ENCODE data around the gene KATNAL2. TPM values are rescaled to one million over a fixed set of nuclear protein-coding genes. Genes with fewer than 3 reads are reported as not detected.

Gene KATNAL2
- total and polyA plus RNA-seq, 2 donors from 2014 or later = 6.9 to 13.4 TPM

DNA sequence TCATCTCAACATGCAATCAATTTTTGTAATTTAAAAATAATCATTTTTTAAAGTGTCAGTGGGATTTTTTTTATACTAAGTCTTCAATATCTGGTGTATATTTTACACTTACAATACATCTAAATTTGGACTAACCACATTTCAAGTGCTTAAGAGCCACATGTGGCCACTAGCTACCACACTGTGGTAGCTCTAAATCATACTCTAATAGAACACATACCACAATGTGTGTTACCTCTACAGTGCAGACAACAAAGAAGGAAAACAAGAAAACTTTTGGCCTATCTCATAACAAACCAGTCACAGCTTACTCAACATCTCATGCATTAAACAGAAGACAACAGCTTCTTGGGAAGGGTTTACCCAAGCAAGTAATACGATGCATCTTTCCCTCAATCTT, 24.6 kb upstream of the KATNAL2 start:
- Histone ChIP-seq H3K27ac (ENCODE audit: low read depth in 2 of 2, low read length in 2 of 2) (no peak overlapping the region), H3K27me3 (ENCODE audit: control insufficient read depth, insufficient read depth, low read length) (no peaks in the 10 kb centered on the region), H3K4me1 (ENCODE audit: control insufficient read depth in 2 of 3, insufficient read depth in 2 of 3, low read depth in 1 of 3, low read length in 3 of 3) (no peaks in the 10 kb centered on the region), H3K9me3 (ENCODE audit: control insufficient read depth in 2 of 3, insufficient read depth in 1 of 3, low read length in 3 of 3) (peaks cover 4 to 16% (median 5%) of the 10 kb centered on the region in 3 donors), H3K4me3 (ENCODE audit: low read length in 3 of 3) (no peak overlapping the region), H3K36me3 (ENCODE audit: control insufficient read depth in 2 of 3, insufficient read depth in 3 of 3, low read length in 3 of 3) (peaks cover 4 to 19% (median 14%) of the 10 kb centered on the region in 3 donors), H3K9ac (ENCODE audit: low read length in 3 of 3) (no peak overlapping the region)
- TF ChIP-seq, protein P1, sequence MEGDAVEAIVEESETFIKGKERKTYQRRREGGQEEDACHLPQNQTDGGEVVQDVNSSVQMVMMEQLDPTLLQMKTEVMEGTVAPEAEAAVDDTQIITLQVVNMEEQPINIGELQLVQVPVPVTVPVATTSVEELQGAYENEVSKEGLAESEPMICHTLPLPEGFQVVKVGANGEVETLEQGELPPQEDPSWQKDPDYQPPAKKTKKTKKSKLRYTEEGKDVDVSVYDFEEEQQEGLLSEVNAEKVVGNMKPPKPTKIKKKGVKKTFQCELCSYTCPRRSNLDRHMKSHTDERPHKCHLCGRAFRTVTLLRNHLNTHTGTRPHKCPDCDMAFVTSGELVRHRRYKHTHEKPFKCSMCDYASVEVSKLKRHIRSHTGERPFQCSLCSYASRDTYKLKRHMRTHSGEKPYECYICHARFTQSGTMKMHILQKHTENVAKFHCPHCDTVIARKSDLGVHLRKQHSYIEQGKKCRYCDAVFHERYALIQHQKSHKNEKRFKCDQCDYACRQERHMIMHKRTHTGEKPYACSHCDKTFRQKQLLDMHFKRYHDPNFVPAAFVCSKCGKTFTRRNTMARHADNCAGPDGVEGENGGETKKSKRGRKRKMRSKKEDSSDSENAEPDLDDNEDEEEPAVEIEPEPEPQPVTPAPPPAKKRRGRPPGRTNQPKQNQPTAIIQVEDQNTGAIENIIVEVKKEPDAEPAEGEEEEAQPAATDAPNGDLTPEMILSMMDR (IDR thresholded peaks at IDR 0.05; ENCODE audit: borderline replicate concordance, extremely low read depth, insufficient read depth) = no peak
- intact Hi-C loops (cut with DNase I) = no loop called here
- DNase-seq = no peak
- FAIRE-seq = no peak

DNA sequence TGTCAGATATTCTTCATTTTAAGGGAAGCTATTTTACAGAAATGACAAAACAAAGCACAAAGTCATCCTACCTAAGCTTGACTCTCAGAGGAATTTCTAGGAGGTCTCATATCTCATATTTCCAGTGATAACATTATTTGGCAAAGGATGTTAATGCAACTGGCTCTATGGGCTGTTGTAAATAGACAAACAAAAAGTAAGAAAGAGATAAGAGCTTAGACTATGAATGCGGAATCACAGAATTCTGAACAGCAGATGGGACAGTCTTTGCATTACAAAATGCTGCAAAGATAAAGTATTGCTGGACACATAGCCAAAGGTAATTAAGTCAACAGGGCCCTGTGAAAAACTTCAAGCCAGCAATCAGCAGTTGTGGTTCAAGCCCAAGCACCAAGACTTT, 24.0 kb upstream of the KATNAL2 start:
- intact Hi-C loops (cut with DNase I) = no loop called here
- FAIRE-seq = no peak
- H3K9ac ChIP-seq (ENCODE audit: low read length in 3 of 3) = no peak overlapping the region
- DNase-seq = no peak
- no peaks in the 10 kb centered on the region for H3K27me3 ChIP-seq (ENCODE audit: control insufficient read depth, insufficient read depth, low read length)
- H3K4me3 ChIP-seq (ENCODE audit: low read length in 3 of 3) = no peak overlapping the region
- TF ChIP-seq, protein P1 (IDR thresholded peaks at IDR 0.05; ENCODE audit: borderline replicate concordance, extremely low read depth, insufficient read depth) = no peak
- H3K9me3 ChIP-seq (ENCODE audit: control insufficient read depth in 2 of 3, insufficient read depth in 1 of 3, low read length in 3 of 3) = peaks cover 3 to 14% (median 5%) of the 10 kb centered on the region in 3 donors
- H3K4me1 ChIP-seq (ENCODE audit: control insufficient read depth in 2 of 3, insufficient read depth in 2 of 3, low read depth in 1 of 3, low read length in 3 of 3) = no peaks in the 10 kb centered on the region
- H3K36me3 ChIP-seq (ENCODE audit: control insufficient read depth in 2 of 3, insufficient read depth in 3 of 3, low read length in 3 of 3) = peaks cover 4 to 19% (median 13%) of the 10 kb centered on the region in 3 donors
- no peak overlapping the region for H3K27ac ChIP-seq (ENCODE audit: low read depth in 2 of 2, low read length in 2 of 2)

DNA sequence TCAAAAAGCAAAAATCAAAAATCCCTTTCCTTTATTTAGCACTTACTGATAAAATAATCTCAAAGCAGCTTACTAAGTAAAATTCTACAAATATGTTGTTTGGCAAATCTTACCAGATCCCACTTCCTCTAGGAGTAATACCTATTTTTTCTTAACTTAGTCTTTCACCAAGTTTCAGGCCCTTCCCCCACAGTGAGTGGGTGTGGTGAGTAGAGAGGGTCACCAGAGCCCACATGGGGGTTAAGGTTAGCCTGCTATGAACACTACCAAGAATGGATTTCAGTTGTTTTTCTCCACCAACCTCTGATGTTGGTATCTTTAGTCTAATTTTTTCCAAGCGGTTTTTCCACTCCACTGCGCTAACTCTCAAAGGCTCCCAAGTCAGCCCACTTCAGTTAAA, 23.3 kb upstream of the KATNAL2 start:
- Histone ChIP-seq H3K4me3 (ENCODE audit: low read length in 3 of 3) (no peak overlapping the region), H3K4me1 (ENCODE audit: control insufficient read depth in 2 of 3, insufficient read depth in 2 of 3, low read depth in 1 of 3, low read length in 3 of 3) (peaks cover 0 to under 1% (median 0%) of the 10 kb centered on the region in 3 donors), H3K9me3 (ENCODE audit: control insufficient read depth in 2 of 3, insufficient read depth in 1 of 3, low read length in 3 of 3) (peaks cover 2 to 6% (median 3%) of the 10 kb centered on the region in 3 donors), H3K27me3 (ENCODE audit: control insufficient read depth, insufficient read depth, low read length) (no peaks in the 10 kb centered on the region), H3K27ac (ENCODE audit: low read depth in 2 of 2, low read length in 2 of 2) (no peak overlapping the region), H3K9ac (ENCODE audit: low read length in 3 of 3) (no peak overlapping the region), H3K36me3 (ENCODE audit: control insufficient read depth in 2 of 3, insufficient read depth in 3 of 3, low read length in 3 of 3) (peaks cover 4 to 11% (median 7%) of the 10 kb centered on the region in 3 donors)
- no peak for DNase-seq
- intact Hi-C loops (cut with DNase I) = no loop called here
- TF ChIP-seq, protein P1 (IDR thresholded peaks at IDR 0.05; ENCODE audit: borderline replicate concordance, extremely low read depth, insufficient read depth) = no peak
- no peak for FAIRE-seq
